ENCODE data around the gene USP15. TPM values are rescaled to one million over a fixed set of nuclear protein-coding genes. Genes with fewer than 3 reads are reported as not detected.

Gene USP15
- total and polyA plus RNA-seq, 2 donors (not counting 3 experiments of a cell fraction or from before 2014, with no cell fraction given), result 20.0 to 61.8 TPM

DNA sequence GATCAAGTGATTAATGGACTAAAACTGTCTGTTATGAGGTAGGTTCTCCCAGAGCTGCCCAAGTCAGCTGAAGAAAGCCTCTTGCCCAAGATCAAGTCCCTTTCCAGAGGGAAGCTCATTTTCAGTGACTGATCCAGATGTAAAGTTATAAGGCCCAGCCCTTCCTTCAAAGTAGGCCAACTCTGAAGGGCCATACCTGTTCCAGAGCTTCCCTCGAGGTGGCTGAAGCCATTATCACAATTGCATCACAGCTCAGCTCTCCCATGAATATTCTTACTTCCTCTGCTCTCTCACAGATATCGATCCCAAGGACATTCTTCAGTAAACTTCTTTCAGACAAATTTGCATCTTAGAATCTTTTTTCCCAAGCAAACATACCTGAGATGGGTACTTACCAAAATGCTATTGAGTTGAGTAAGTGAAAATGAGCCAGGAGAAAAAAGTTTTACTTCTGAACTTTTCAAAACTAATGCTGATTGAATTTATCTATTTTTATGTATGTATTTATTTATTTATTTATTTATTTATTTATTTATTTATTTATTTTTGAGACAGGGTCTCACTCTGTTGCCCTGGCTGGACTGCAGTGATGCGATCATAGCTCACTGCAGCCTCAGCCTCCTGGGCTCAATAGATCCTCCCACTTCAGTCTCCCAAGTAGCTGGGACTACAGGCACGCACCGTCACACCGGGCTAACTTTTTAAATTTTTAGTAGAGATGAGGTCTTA, 42.6 kb upstream of the USP15 start:
- TF ChIP-seq MYC (IDR thresholded peaks at IDR 0.05; ENCODE audit: low read depth, low read length) (no peak), JUN (IDR thresholded peaks at IDR 0.05; ENCODE audit: borderline replicate concordance, insufficient read depth, insufficient read length, low read depth) (no peak), POLR2A (IDR thresholded peaks at IDR 0.05; ENCODE audit: low read depth, low read length) (no peak), FOS (IDR thresholded peaks at IDR 0.05; ENCODE audit: borderline replicate concordance, insufficient read depth, low read length) (no peak), EZH2 (IDR thresholded peaks at IDR 0.05; ENCODE audit: borderline replicate concordance, low read depth, low read length, severe bottlenecking) (no peak), MAX (IDR thresholded peaks at IDR 0.05; ENCODE audit: insufficient read depth, insufficient read length) (no peak), POLR2AphosphoS5 (IDR thresholded peaks at IDR 0.05; ENCODE audit: insufficient read depth, low read depth, low read length) (no peak), GATA2 (IDR thresholded peaks at IDR 0.05; ENCODE audit: insufficient read depth, insufficient read length, low read depth, low read length) (no peak)
- TF ChIP-seq, protein P1, sequence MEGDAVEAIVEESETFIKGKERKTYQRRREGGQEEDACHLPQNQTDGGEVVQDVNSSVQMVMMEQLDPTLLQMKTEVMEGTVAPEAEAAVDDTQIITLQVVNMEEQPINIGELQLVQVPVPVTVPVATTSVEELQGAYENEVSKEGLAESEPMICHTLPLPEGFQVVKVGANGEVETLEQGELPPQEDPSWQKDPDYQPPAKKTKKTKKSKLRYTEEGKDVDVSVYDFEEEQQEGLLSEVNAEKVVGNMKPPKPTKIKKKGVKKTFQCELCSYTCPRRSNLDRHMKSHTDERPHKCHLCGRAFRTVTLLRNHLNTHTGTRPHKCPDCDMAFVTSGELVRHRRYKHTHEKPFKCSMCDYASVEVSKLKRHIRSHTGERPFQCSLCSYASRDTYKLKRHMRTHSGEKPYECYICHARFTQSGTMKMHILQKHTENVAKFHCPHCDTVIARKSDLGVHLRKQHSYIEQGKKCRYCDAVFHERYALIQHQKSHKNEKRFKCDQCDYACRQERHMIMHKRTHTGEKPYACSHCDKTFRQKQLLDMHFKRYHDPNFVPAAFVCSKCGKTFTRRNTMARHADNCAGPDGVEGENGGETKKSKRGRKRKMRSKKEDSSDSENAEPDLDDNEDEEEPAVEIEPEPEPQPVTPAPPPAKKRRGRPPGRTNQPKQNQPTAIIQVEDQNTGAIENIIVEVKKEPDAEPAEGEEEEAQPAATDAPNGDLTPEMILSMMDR (IDR thresholded peaks at IDR 0.05; ENCODE audit: extremely low read depth in 1 of 2, insufficient read depth in 1 of 2, low read depth in 1 of 2, low read length in 2 of 2), result no peak
- no peaks in the 10 kb centered on the region for H3K79me2 ChIP-seq (ENCODE audit: control insufficient read depth, insufficient read depth, low read length)
- H3K27me3 ChIP-seq (ENCODE audit: control insufficient read depth in 2 of 2, insufficient read depth in 2 of 2, low read length in 2 of 2), result no peaks in the 10 kb centered on the region
- dilution Hi-C loops (cut with MboI; ENCODE audit: extremely low pct_ligation_motif_present, low sequenced_read_pairs), result no loop called here
- H3K4me3 ChIP-seq (replicated peaks in 1 of 3; ENCODE audit: insufficient read depth in 1 of 3, low read depth in 1 of 3, low read length in 3 of 3), result no peak overlapping the region
- DNase-seq (ENCODE audit: low read depth, low spot score) (no peak), FAIRE-seq (no peak)
- ChIA-PET POLR2A (no interaction called here), CTCF (interaction anchor here (1.6 kb wide), 1 partner anchor 8 kb away, joined by 4 read pairs; no protein-coding TSS in a partner anchor)
- H3K4me2 ChIP-seq (ENCODE audit: insufficient read depth, low read length), result no peak overlapping the region
- H3K9ac ChIP-seq (replicated peaks; ENCODE audit: extremely low read depth, insufficient read depth, low read length), result no peak overlapping the region
- no peak overlapping the region for H2AFZ ChIP-seq (ENCODE audit: low read depth, low read length)
- no peaks in the 10 kb centered on the region for H4K20me1 ChIP-seq (replicated peaks; ENCODE audit: control insufficient read depth, extremely low read depth, insufficient read depth, low read length)
- no peaks in the 10 kb centered on the region for H3K4me1 ChIP-seq (ENCODE audit: control insufficient read depth, extremely low read depth, insufficient read depth, low read length)
- BruUV-seq (replicated peaks), result no TSS peak
- H3K9me3 ChIP-seq (replicated peaks; ENCODE audit: control insufficient read depth, insufficient read depth, low read length), result no peaks in the 10 kb centered on the region
- no peaks in the 10 kb centered on the region for H3K36me3 ChIP-seq (ENCODE audit: control insufficient read depth in 2 of 2, extremely low read depth in 1 of 2, insufficient read depth in 2 of 2, low read length in 2 of 2)
- no peaks in the 10 kb centered on the region for H3K9me1 ChIP-seq (replicated peaks; ENCODE audit: control insufficient read depth, extremely low read depth, insufficient read depth, low read length)
- H3K27ac ChIP-seq (ENCODE audit: insufficient read depth, low read depth, low read length), result no peak overlapping the region
- intact Hi-C loops (cut with micrococcal nuclease), result no loop called here

Data from endothelial cell of umbilical vein (primary cell).